Esophagus squamous epithelium (tissue), 4 donors: ENCODE data around the gene GABRA4.

Source experiments
- POLR2A ChIP-seq, 4 donors: fragments of 450-650 bp; IDR thresholded peaks; one replicate each; pipeline ENCODE4 v1.6.1; 2017; ENCODE audit warnings: antibody characterized with exemption in 4 of 4, mild to moderate bottlenecking in 4 of 4, moderate library complexity in 3 of 4
- TF ChIP-seq, protein P1 (sequence below), 6 experiments: fragments of 450-650 bp in 4 of 6; fragments of 200-600 bp in 2 of 6; sonication (generic) in 2 of 6; IDR thresholded peaks; one replicate each; pipeline ENCODE4 v1.5.1; 2016 to 2019; ENCODE audit warnings: antibody characterized with exemption in 6 of 6, mild to moderate bottlenecking in 4 of 6, moderate library complexity in 4 of 6

DNA sequence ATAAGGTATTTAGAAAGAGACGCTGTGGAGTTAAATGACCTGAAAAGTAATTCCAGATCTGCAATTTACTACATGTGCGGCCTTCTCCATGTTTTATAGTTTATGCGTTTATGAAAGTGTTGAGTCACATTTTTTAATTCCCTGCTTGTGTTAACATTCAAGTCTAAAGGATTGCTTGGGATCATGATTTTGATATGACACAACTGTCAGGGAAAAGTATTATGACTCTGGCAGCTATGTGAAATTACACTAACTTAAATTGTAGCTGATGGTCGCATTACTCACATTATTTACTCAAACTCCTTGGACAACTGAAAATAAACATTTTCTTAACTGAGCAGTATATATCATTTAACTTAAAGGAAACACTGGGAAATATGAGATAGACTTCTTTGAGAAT lies 23.7 kb upstream of the GABRA4 start:
- TF ChIP-seq, protein P1, sequence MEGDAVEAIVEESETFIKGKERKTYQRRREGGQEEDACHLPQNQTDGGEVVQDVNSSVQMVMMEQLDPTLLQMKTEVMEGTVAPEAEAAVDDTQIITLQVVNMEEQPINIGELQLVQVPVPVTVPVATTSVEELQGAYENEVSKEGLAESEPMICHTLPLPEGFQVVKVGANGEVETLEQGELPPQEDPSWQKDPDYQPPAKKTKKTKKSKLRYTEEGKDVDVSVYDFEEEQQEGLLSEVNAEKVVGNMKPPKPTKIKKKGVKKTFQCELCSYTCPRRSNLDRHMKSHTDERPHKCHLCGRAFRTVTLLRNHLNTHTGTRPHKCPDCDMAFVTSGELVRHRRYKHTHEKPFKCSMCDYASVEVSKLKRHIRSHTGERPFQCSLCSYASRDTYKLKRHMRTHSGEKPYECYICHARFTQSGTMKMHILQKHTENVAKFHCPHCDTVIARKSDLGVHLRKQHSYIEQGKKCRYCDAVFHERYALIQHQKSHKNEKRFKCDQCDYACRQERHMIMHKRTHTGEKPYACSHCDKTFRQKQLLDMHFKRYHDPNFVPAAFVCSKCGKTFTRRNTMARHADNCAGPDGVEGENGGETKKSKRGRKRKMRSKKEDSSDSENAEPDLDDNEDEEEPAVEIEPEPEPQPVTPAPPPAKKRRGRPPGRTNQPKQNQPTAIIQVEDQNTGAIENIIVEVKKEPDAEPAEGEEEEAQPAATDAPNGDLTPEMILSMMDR (IDR thresholded peaks at IDR 0.05) = no peak
- TF ChIP-seq POLR2A (IDR thresholded peaks at IDR 0.05) = no peak
